ENCODE results near the gene ODAPH. TPM values are rescaled to one million over a fixed set of nuclear protein-coding genes. Genes with fewer than 3 reads are reported as not detected.

Gene ODAPH
- total RNA-seq, 6 experiments from 2014 or later, result not detected

DNA sequence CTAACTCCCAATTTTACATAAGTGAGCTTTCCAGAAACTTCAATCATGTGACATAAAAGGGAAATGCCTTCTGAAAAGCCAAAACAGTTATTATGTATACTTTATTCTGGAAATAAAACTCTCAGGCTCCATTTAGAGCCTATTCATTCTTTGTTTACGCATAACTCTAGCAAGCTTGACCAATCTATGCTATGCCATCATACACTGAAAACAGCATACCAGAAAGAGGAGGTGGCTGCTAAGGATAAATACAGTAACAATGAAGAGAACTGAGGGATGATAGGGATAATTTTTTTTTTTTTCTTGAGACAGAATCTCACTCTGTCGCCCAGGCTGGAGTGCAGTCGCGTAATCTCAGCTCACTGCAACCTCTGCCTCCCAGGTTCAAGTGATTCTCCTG lies 50.1 kb downstream of the ODAPH start:
- no peaks in the 10 kb centered on the region for H3K9me3 Mint-ChIP-seq
- no peaks in the 10 kb centered on the region for H3K36me3 Mint-ChIP-seq (ENCODE audit: low read depth)
- H3K4me1 Mint-ChIP-seq (ENCODE audit: low read depth), result no peaks in the 10 kb centered on the region
- no peak overlapping the region for H3K27ac Mint-ChIP-seq
- DNase-seq, result no peak
- no peaks in the 10 kb centered on the region for H3K27me3 Mint-ChIP-seq (ENCODE audit: insufficient read depth)
- TF ChIP-seq, protein P1, sequence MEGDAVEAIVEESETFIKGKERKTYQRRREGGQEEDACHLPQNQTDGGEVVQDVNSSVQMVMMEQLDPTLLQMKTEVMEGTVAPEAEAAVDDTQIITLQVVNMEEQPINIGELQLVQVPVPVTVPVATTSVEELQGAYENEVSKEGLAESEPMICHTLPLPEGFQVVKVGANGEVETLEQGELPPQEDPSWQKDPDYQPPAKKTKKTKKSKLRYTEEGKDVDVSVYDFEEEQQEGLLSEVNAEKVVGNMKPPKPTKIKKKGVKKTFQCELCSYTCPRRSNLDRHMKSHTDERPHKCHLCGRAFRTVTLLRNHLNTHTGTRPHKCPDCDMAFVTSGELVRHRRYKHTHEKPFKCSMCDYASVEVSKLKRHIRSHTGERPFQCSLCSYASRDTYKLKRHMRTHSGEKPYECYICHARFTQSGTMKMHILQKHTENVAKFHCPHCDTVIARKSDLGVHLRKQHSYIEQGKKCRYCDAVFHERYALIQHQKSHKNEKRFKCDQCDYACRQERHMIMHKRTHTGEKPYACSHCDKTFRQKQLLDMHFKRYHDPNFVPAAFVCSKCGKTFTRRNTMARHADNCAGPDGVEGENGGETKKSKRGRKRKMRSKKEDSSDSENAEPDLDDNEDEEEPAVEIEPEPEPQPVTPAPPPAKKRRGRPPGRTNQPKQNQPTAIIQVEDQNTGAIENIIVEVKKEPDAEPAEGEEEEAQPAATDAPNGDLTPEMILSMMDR (IDR thresholded peaks at IDR 0.05), result no peak
- H3K4me3 Mint-ChIP-seq, result no peak overlapping the region

DNA sequence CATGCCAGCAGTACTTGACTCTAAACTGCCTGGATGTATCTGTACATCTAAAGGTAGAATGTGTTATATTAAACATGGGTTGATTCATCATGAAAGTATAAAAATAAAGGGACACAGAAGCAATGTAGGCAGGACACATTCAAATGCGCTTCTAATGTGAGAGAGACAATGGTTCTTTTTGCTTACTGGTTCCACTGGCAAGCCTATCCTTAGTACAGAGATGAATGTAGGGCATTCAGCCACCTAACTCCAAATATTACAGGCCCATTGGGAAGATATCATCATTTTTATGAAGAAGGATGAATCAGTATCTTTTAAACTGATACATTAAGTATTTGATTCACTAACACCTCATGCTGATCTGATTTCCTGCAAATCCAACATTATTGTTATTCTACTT lies 56.4 kb downstream of the ODAPH start:
- Mint-ChIP-seq H3K4me3 (no peak overlapping the region), H3K27ac (no peak overlapping the region), H3K4me1 (ENCODE audit: low read depth) (no peaks in the 10 kb centered on the region), H3K36me3 (ENCODE audit: low read depth) (no peaks in the 10 kb centered on the region), H3K27me3 (ENCODE audit: insufficient read depth) (no peaks in the 10 kb centered on the region; the same call in 1 of the 2 replicates), H3K9me3 (no peaks in the 10 kb centered on the region)
- no peak for DNase-seq
- TF ChIP-seq, protein P1 (IDR thresholded peaks at IDR 0.05), result no peak

Other genes with a start within 250 kb of the ODAPH start
- gene RCHY1, start 41.7 kb upstream of the ODAPH start, total RNA-seq (2021; fragmentation: NEBNext Ultra II Directional; extraction: Animal tissue kit (Norgen Biotek cat#: 25700)), result 10 to 100 TPM; 14.8 to 19.5 (median 17.5) TPM
- 10 to 100 TPM; 14.2 to 20.6 (median 17.8) TPM for gene THAP6, start 41.6 kb upstream of the ODAPH start, total RNA-seq (2021; fragmentation: NEBNext Ultra II Directional; extraction: Animal tissue kit (Norgen Biotek cat#: 25700))
- gene CDKL2, start 74.5 kb downstream of the ODAPH start, total RNA-seq (2021; fragmentation: NEBNext Ultra II Directional; extraction: Animal tissue kit (Norgen Biotek cat#: 25700)), result under 1 TPM; 0.14 to 0.38 (median 0.19) TPM
- gene G3BP2, start 117.3 kb downstream of the ODAPH start, total RNA-seq (2021; fragmentation: NEBNext Ultra II Directional; extraction: Animal tissue kit (Norgen Biotek cat#: 25700)), result 100 to 1,000 TPM; 157 to 169 (median 168) TPM
- gene USO1, start 168.5 kb downstream of the ODAPH start, total RNA-seq (2021; fragmentation: NEBNext Ultra II Directional; extraction: Animal tissue kit (Norgen Biotek cat#: 25700)), result 100 to 1,000 TPM in 1 of 6 experiments, 10 to 100 TPM in 5; 86.4 to 108 (median 95.1) TPM